Neural cell (in vitro differentiated cells): Measurements from ENCODE around the gene BANF1.

ENCODE experiments used
- EZH2 ChIP-seq: fragments of 200-600, 300-800 bp; shearing (Covaris generic), sonication (generic); IDR thresholded peaks from 2 replicates; pipeline ENCODE4 v1.6.1; 2014; ENCODE audit warnings: antibody characterized with exemption, low read length, borderline replicate concordance, mild to moderate bottlenecking; ENCODE audit not compliant: insufficient read depth, poor library complexity, severe bottlenecking
- TF ChIP-seq, protein P1 (sequence below): fragments of 450-650 bp; IDR thresholded peaks from 2 replicates; pipeline ENCODE4 v1.5.1; 2014; ENCODE audit warnings: antibody characterized with exemption, mild to moderate bottlenecking, moderate library complexity; ENCODE audit not compliant: poor library complexity, severe bottlenecking

DNA sequence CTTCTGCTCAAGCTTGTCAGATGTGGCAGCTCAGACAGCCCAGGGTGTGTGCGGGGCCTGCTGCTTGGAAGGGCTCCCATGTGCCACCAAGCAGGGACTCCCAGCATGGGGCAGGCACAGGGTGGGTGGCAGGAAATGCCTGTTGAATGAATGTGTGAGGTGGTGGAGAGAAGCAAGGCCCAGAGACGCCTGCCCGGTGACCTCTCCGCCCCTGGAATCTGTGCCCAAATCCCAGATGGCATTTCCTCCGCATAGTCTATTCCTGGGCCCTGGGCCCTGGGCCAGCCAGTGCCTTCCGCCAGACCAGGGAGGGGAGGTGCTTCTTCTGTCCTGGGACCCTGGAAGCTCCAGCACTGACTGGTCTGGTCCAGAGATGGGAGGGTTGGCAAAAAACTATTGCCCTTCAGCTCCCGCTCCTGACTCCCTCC is 13.2 kb downstream of the BANF1 start:
- TF ChIP-seq, protein P1, sequence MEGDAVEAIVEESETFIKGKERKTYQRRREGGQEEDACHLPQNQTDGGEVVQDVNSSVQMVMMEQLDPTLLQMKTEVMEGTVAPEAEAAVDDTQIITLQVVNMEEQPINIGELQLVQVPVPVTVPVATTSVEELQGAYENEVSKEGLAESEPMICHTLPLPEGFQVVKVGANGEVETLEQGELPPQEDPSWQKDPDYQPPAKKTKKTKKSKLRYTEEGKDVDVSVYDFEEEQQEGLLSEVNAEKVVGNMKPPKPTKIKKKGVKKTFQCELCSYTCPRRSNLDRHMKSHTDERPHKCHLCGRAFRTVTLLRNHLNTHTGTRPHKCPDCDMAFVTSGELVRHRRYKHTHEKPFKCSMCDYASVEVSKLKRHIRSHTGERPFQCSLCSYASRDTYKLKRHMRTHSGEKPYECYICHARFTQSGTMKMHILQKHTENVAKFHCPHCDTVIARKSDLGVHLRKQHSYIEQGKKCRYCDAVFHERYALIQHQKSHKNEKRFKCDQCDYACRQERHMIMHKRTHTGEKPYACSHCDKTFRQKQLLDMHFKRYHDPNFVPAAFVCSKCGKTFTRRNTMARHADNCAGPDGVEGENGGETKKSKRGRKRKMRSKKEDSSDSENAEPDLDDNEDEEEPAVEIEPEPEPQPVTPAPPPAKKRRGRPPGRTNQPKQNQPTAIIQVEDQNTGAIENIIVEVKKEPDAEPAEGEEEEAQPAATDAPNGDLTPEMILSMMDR = no peak
- no peak for TF ChIP-seq EZH2
